HL-60/S4 treated with phorbol 12-myristate 13-acetate at 8.2 ng/mL for 4 days and 3 days (cell line): Measurements from ENCODE around the gene SMG1.
"Not testable (repeated sequence)": the region's sequence is repeated elsewhere in the genome, so short reads cannot be mapped to it uniquely, and the experiment has no call there.

Experiments
- in situ Hi-C: fragments of 300-500 bp; cut with MboI; formaldehyde crosslinking; loops from 2 replicates; pipeline ENCODE4 v1.15.0; 2022; ENCODE audit warnings: low sequenced_read_pairs

Gene SMG1

GRCh38 chr16:18925986-18926865 lies at the start of gene SMG1:
TSS of gene SMG1 (minus strand) at chr16:18926408. CDS start at chr16:18926041, 367 bp downstream.
- in situ Hi-C loops = not testable (repeated sequence)

GRCh38 chr16:18975109-18975508 lies 48.9 kb upstream of the SMG1 start:
- in situ Hi-C loops = no loop called here

- in situ Hi-C loops = no loop called here
Measured at GRCh38 chr16:18969855-18970240, 43.6 kb upstream of the SMG1 start.

- in situ Hi-C loops = no loop called here
Measured at GRCh38 chr16:18969050-18969854, 43.0 kb upstream of the SMG1 start.

GRCh38 chr16:18966791-18967190 lies 40.6 kb upstream of the SMG1 start:
- in situ Hi-C loops = no loop called here

- in situ Hi-C loops = no loop called here
Measured at GRCh38 chr16:18965555-18965954, 39.3 kb upstream of the SMG1 start.

- in situ Hi-C loops = no loop called here
Measured at GRCh38 chr16:18959031-18959505, 32.9 kb upstream of the SMG1 start.

- in situ Hi-C loops = no loop called here
Measured at GRCh38 chr16:18958621-18959029, 32.4 kb upstream of the SMG1 start.

GRCh38 chr16:18956658-18957241 lies 30.5 kb upstream of the SMG1 start:
- in situ Hi-C loops = not testable (repeated sequence)

GRCh38 chr16:18955874-18956580 lies 29.8 kb upstream of the SMG1 start:
- in situ Hi-C loops = not testable (repeated sequence)

- in situ Hi-C loops = no loop called here
Measured at GRCh38 chr16:18953547-18953946, 27.3 kb upstream of the SMG1 start.

- in situ Hi-C loops = no loop called here
Measured at GRCh38 chr16:18950469-18951185, 24.4 kb upstream of the SMG1 start.

GRCh38 chr16:18948372-18949020 lies 22.3 kb upstream of the SMG1 start:
- in situ Hi-C loops = no loop called here

- in situ Hi-C loops = no loop called here
Measured at GRCh38 chr16:18945233-18945632, 19.0 kb upstream of the SMG1 start.

GRCh38 chr16:18943414-18943813 lies 17.2 kb upstream of the SMG1 start:
- in situ Hi-C loops = no loop called here

- in situ Hi-C loops = no loop called here
Measured at GRCh38 chr16:18942061-18942460, 15.9 kb upstream of the SMG1 start.

GRCh38 chr16:18941471-18941870 lies 15.3 kb upstream of the SMG1 start:
- in situ Hi-C loops = no loop called here

- in situ Hi-C loops = no loop called here
Measured at GRCh38 chr16:18938986-18939385, 12.8 kb upstream of the SMG1 start.

GRCh38 chr16:18937390-18937789 lies 11.2 kb upstream of the SMG1 start:
- in situ Hi-C loops = no loop called here
